ENCODE data around the gene ZCCHC3.
"Not testable (repeated sequence)": the region's sequence is repeated elsewhere in the genome, so short reads cannot be mapped to it uniquely, and the experiment has no call there.

Gene ZCCHC3

GRCh38 chr20:297098-297924 is at the start of gene ZCCHC3:
ZCCHC3 (plus strand) TSS chr20:297570; CDS start chr20:297587, 17 bp downstream.
- peak; percentile 77 for DNase-seq (ENCODE audit: low read depth)

- DNase-seq (ENCODE audit: low read depth): no peak
These were observed 46.0 kb upstream of the ZCCHC3 start for GRCh38 chr20:251354-251753.

- DNase-seq (ENCODE audit: low read depth): no peak
These were observed 44.6 kb upstream of the ZCCHC3 start for GRCh38 chr20:252801-253200.

GRCh38 chr20:253447-253846 is 43.9 kb upstream of the ZCCHC3 start:
- not testable (repeated sequence) for DNase-seq (ENCODE audit: low read depth)

- no peak for DNase-seq (ENCODE audit: low read depth)
These were observed 40.0 kb upstream of the ZCCHC3 start, which contains the start of gene DEFB132 for GRCh38 chr20:257419-257818. DEFB132 (plus strand) TSS chr20:257724; CDS start chr20:257779, 55 bp downstream.

GRCh38 chr20:258269-258858 is 39.0 kb upstream of the ZCCHC3 start:
- no peak for DNase-seq (ENCODE audit: low read depth)

GRCh38 chr20:258963-259362 is 38.4 kb upstream of the ZCCHC3 start:
- no peak for DNase-seq (ENCODE audit: low read depth)

GRCh38 chr20:259981-260380 is 37.4 kb upstream of the ZCCHC3 start:
- DNase-seq (ENCODE audit: low read depth): no peak

GRCh38 chr20:263701-264100 is 33.7 kb upstream of the ZCCHC3 start:
- DNase-seq (ENCODE audit: low read depth): no peak

GRCh38 chr20:266596-267562 is 30.5 kb upstream of the ZCCHC3 start:
- peak; percentile 37 for DNase-seq (ENCODE audit: low read depth)

- DNase-seq (ENCODE audit: low read depth): no peak
These were observed 26.9 kb upstream of the ZCCHC3 start for GRCh38 chr20:270517-270916.

GRCh38 chr20:271069-271468 is 26.3 kb upstream of the ZCCHC3 start:
- no peak for DNase-seq (ENCODE audit: low read depth)

- DNase-seq (ENCODE audit: low read depth): no peak
These were observed 25.8 kb upstream of the ZCCHC3 start for GRCh38 chr20:271528-271927.

GRCh38 chr20:272718-273117 is 24.7 kb upstream of the ZCCHC3 start:
- no peak for DNase-seq (ENCODE audit: low read depth)

- DNase-seq (ENCODE audit: low read depth): no peak
These were observed 23.5 kb upstream of the ZCCHC3 start for GRCh38 chr20:273884-274283.

- DNase-seq (ENCODE audit: low read depth): no peak
These were observed 21.6 kb upstream of the ZCCHC3 start for GRCh38 chr20:275791-276190.

- DNase-seq (ENCODE audit: low read depth): no peak
These were observed 20.5 kb upstream of the ZCCHC3 start for GRCh38 chr20:276620-277495.

GRCh38 chr20:277496-277781 is 19.9 kb upstream of the ZCCHC3 start:
- DNase-seq (ENCODE audit: low read depth): no peak

- DNase-seq (ENCODE audit: low read depth): no peak
These were observed 19.2 kb upstream of the ZCCHC3 start for GRCh38 chr20:278181-278580.

- no peak for DNase-seq (ENCODE audit: low read depth)
These were observed 18.5 kb upstream of the ZCCHC3 start for GRCh38 chr20:278607-279571.

All from HS-5 (cell line).